ENCODE measurements around the gene TASL.

GRCh38 chrX:30618160-30618765 lies 40.7 kb upstream of the TASL start:
- TF ChIP-seq CTCF (IDR thresholded peaks at IDR 0.05), result no peak
- no peak for TF ChIP-seq POLR2AphosphoS5 (IDR thresholded peaks at IDR 0.05)

Data from breast epithelium (tissue), 3 donors.